Parathyroid adenoma (tissue), 2 donors: Measurements from ENCODE around the gene DAPK3.

Source experiments
- H2AFZ ChIP-seq: fragments of 300-600 bp; sonication (generic); one replicate; pipeline ENCODE4 v1.7.0; 2017; ENCODE audit warnings: antibody characterized with exemption, mild to moderate bottlenecking
- H3K27ac ChIP-seq: fragments of 300-600 bp; sonication (generic); one replicate; pipeline ENCODE4 v1.7.0; 2017
- H3K27me3 ChIP-seq: fragments of 300-600 bp; sonication (generic); one replicate; pipeline ENCODE4 v1.7.0; 2017; ENCODE audit warnings: low read length; ENCODE audit not compliant: control insufficient read depth, insufficient read depth
- H3K36me3 ChIP-seq: fragments of 300-600 bp; sonication (generic); one replicate; pipeline ENCODE4 v1.7.0; 2017; ENCODE audit warnings: low read length; ENCODE audit not compliant: control insufficient read depth, insufficient read depth
- H3K4me1 ChIP-seq: fragments of 300-600 bp; sonication (generic); one replicate; pipeline ENCODE4 v1.7.0; 2017; ENCODE audit warnings: control low read depth
- H3K4me2 ChIP-seq: fragments of 300-600 bp; sonication (generic); one replicate; pipeline ENCODE4 v1.7.0; 2017; ENCODE audit warnings: low read length
- H3K4me3 ChIP-seq: fragments of 300-600 bp; sonication (generic); one replicate; pipeline ENCODE4 v1.7.0; 2017; ENCODE audit warnings: low read depth, low read length
- H3K79me2 ChIP-seq: fragments of 300-600 bp; sonication (generic); one replicate; pipeline ENCODE4 v1.7.0; 2017; ENCODE audit warnings: control low read depth
- H3K9ac ChIP-seq: fragments of 300-600 bp; sonication (generic); one replicate; pipeline ENCODE4 v1.7.0; 2017; ENCODE audit warnings: mild to moderate bottlenecking
- H3K9me3 ChIP-seq: fragments of 300-600 bp; sonication (generic); one replicate; pipeline ENCODE4 v1.7.0; 2017; ENCODE audit warnings: low read length; ENCODE audit not compliant: control insufficient read depth
- TF ChIP-seq, protein P1 (sequence below): fragments of 300-600 bp; sonication (generic); IDR thresholded peaks from one replicate; pipeline ENCODE4 v1.7.0; 2017; ENCODE audit warnings: antibody characterized with exemption, mild to moderate bottlenecking
- donor health status: primary hyperparathyroidism.

DAPK3 gene

DNA sequence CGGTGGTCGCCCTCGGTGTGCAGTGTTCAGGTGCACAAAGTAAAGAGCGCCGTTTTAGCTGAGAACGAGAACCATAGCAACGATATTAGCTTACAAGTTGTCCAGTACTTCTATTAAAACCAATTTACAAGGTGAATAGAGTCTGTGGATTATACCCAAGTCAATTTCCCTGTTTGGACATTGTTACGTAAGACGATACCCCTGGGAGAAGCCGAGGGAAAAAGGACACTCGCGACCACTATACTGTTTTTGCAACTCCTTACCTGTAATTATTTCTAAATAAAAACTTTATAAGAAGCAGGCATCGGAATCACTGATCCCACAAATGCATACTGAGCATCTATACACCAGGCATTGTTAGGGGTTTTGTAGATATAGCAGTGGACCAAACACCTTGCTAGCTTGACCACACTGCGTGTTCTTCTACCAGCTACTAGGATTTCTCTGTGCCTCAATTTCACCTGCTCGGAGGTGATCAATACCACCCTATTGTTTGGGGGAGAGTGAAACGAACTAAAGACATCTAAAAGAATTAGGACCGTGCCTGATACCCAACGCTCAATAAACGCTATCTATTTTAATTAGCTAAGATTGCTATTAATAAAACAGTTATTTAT is 14.9 kb upstream of the DAPK3 start:
- H2AFZ ChIP-seq, result peak overlapping the region; percentile 98
- H3K4me2 ChIP-seq, result peak overlapping the region; percentile 82
- H3K9me3 ChIP-seq, result no peaks in the 10 kb centered on the region
- H3K27ac ChIP-seq, result peak overlapping the region; percentile 100
- H3K4me1 ChIP-seq, result peaks cover 18% of the 10 kb centered on the region
- H3K27me3 ChIP-seq, result no peaks in the 10 kb centered on the region
- peak overlapping the region; percentile 99 for H3K4me3 ChIP-seq
- no peak overlapping the region for H3K9ac ChIP-seq
- no peaks in the 10 kb centered on the region for H3K36me3 ChIP-seq
- TF ChIP-seq, protein P1, sequence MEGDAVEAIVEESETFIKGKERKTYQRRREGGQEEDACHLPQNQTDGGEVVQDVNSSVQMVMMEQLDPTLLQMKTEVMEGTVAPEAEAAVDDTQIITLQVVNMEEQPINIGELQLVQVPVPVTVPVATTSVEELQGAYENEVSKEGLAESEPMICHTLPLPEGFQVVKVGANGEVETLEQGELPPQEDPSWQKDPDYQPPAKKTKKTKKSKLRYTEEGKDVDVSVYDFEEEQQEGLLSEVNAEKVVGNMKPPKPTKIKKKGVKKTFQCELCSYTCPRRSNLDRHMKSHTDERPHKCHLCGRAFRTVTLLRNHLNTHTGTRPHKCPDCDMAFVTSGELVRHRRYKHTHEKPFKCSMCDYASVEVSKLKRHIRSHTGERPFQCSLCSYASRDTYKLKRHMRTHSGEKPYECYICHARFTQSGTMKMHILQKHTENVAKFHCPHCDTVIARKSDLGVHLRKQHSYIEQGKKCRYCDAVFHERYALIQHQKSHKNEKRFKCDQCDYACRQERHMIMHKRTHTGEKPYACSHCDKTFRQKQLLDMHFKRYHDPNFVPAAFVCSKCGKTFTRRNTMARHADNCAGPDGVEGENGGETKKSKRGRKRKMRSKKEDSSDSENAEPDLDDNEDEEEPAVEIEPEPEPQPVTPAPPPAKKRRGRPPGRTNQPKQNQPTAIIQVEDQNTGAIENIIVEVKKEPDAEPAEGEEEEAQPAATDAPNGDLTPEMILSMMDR, result no peak
- H3K79me2 ChIP-seq, result peaks cover 36% of the 10 kb centered on the region

DNA sequence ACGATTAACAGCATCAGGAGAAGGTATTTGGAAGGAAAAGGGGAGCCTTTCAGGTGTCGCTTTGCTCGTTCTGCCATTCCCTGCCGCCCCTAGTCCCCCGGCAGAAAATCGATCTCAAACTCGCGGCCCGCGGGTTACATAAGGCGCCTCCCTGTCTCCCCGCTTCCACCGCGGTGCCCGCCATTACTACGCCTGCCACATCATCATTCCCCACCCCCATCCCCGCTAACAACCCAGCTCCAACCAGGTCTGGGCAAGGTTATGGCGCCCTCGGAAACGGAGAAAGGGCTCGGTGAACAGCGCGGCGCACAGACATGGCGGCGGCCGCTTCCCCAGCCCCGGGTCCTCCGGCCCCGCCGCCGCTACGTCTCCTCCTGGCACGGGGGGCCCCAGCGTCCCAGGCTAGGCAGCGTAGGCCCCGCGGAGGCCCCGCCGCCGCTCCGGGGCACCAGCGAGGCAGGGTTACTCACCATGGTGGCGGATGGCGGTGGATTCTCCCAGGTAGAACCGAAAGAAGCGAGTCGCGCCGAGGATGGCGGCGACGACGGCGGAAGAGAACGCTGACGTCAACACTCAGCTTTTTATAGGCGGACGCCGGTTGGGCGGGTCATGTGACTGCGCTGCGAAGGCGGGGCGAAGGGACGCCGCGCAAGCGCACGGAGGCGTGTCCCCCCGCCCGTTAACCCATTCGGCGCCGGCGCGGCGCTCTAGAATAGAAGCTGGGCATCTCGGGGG is 14.2 kb upstream of the DAPK3 start, which contains the start of gene EEF2:
Gene EEF2, minus strand, starts transcription at position 556 of the 735 bp plus-strand sequence. Its CDS starts 83 bp downstream, at position 473.
- Histone ChIP-seq H3K4me1 (peaks cover 18% of the 10 kb centered on the region), H3K9ac (peak within 1 kb of the TSS; percentile 93)
- TF ChIP-seq, protein P1, result peak; percentile 34

GRCh38 chr19:3984584-3984907 is 13.6 kb upstream of the DAPK3 start:
- peaks cover 44% of the 10 kb centered on the region for H3K79me2 ChIP-seq
- H3K27me3 ChIP-seq, result no peaks in the 10 kb centered on the region
- H3K9me3 ChIP-seq, result no peaks in the 10 kb centered on the region
- H3K9ac ChIP-seq, result peak overlapping the region; percentile 93
- H3K27ac ChIP-seq, result peak overlapping the region; percentile 100
- peak overlapping the region; percentile 99 for H3K4me3 ChIP-seq
- TF ChIP-seq, protein P1, result no peak
- peak overlapping the region; percentile 82 for H3K4me2 ChIP-seq
- peaks cover 18% of the 10 kb centered on the region for H3K4me1 ChIP-seq
- H3K36me3 ChIP-seq, result no peaks in the 10 kb centered on the region
- peak overlapping the region; percentile 98 for H2AFZ ChIP-seq

More for the DNA sequence above, 14.2 kb upstream of the DAPK3 start, which contains the start of gene EEF2:
- Histone ChIP-seq H3K4me3 (peak within 1 kb of the TSS; percentile 99), H3K27ac (peak within 1 kb of the TSS; percentile 100), H3K9me3 (no peaks in the 10 kb centered on the region), H3K27me3 (no peaks in the 10 kb centered on the region), H3K4me2 (peak within 1 kb of the TSS; percentile 82), H3K79me2 (peaks cover 41% of the 10 kb centered on the region), H3K36me3 (no peaks in the 10 kb centered on the region), H2AFZ (peak within 1 kb of the TSS; percentile 98)

- Histone ChIP-seq H3K9ac (peak overlapping the region; percentile 93), H3K4me2 (peak overlapping the region; percentile 82), H3K27me3 (no peaks in the 10 kb centered on the region), H3K4me3 (peak overlapping the region; percentile 99), H3K9me3 (no peaks in the 10 kb centered on the region), H3K4me1 (peaks cover 18% of the 10 kb centered on the region), H3K36me3 (no peaks in the 10 kb centered on the region), H3K27ac (peak overlapping the region; percentile 100), H2AFZ (no peak overlapping the region), H3K79me2 (peaks cover 44% of the 10 kb centered on the region)
- TF ChIP-seq, protein P1, result no peak
Observed at GRCh38 chr19:3983936-3984583, 13.2 kb upstream of the DAPK3 start.
